ENCODE results near the gene PP2D1. TPM values are rescaled to one million over a fixed set of nuclear protein-coding genes. Genes with fewer than 3 reads are reported as not detected.

Gene PP2D1
- polyA plus RNA-seq, 2 of the 4 experiments (the other 2 are of a cell fraction), result not detected

- Histone ChIP-seq H3K4me1 (peaks cover 37% of the 10 kb centered on the region; the same call in 2 of the 3 replicates), H3K4me2 (peak overlapping the region; percentile 96), H3K9me3 (no peaks in the 10 kb centered on the region), H3K4me3 (peak overlapping the region; percentile 96), H3K27ac (peak overlapping the region; percentile 92 to 97)
- DNase-seq (ENCODE audit: low read depth in 1 of 2, low spot score in 1 of 2) (peak; percentile 16 to 45), ATAC-seq (peak; percentile 51 to 65), FAIRE-seq (no peak)
- 3% methylated on average over 26 of the region's 26 CpGs for WGBS (ENCODE audit: missing lambda C conversion rate)
- ChIA-PET CTCF (interaction anchor here (1.4 kb wide), 1 partner anchor 94 kb away, joined by 3 read pairs; the partner anchor contains the start of gene KAT2B), POLR2A (interaction anchor here (1.0 to 1.2 kb wide), 2 partner anchors 9 to 57 kb away, joined by 4 to 5 read pairs; no protein-coding TSS in a partner anchor)
- peak; percentile 19; the same call in 1 of the 2 replicates for TF ChIP-seq PHF8 (IDR thresholded peaks at IDR 0.05; ENCODE audit: borderline replicate concordance, low read depth)
- TF ChIP-seq EHMT2 (IDR thresholded peaks at IDR 0.05; ENCODE audit: low read depth), result peak; percentile 38; the same call in 1 of the 2 replicates
- TF ChIP-seq E2F6 (IDR thresholded peaks at IDR 0.05; ENCODE audit: borderline replicate concordance, low read depth), result 0 out of 2 replicates have a peak, but pooled peaks have one; percentile 18
- TF ChIP-seq POLR2AphosphoS2 (conservative IDR thresholded peaks at IDR 0.05; ENCODE audit: low read length), result no peak
Observed at GRCh38 chr3:19945969-19946831, 65.9 kb downstream of the PP2D1 start.

- H3K9me3 ChIP-seq, result no peaks in the 10 kb centered on the region
- H3K4me2 ChIP-seq, result peak overlapping the region; percentile 96
- H3K27ac ChIP-seq, result peak overlapping the region; percentile 92 to 97
- TF ChIP-seq MAFK (IDR thresholded peaks at IDR 0.05; ENCODE audit: partially characterized antibody) (peak; percentile 28), JUNB (IDR thresholded peaks at IDR 0.05) (0 out of 2 replicates have a peak, but pooled peaks have one; percentile 9), CEBPB (IDR thresholded peaks at IDR 0.05) (peak; percentile 65 to 80), ZFP36 (IDR thresholded peaks at IDR 0.05; ENCODE audit: borderline replicate concordance, partially characterized antibody) (no peak)
- peak in 1 of 2 experiments; percentile 14 for DNase-seq (ENCODE audit: low read depth in 1 of 2, low spot score in 1 of 2)
- CTCF ChIA-PET, result interaction anchor here (1.4 to 1.7 kb wide), 2 partner anchors 78 to 95 kb away, joined by 3 read pairs; partner anchors contain the start of gene KAT2B
- 12% methylated on average over 9 of the region's 9 CpGs for WGBS (ENCODE audit: missing lambda C conversion rate)
- peaks cover 34% of the 10 kb centered on the region; the same call in 2 of the 3 replicates for H3K4me1 ChIP-seq
- POLR2A ChIA-PET, result interaction anchor here (0.6 to 1.5 kb wide), 4 partner anchors 8 to 59 kb away, joined by 3 to 5 read pairs (median 4); no protein-coding TSS in a partner anchor
- ATAC-seq, result no peak
- peak overlapping the region; percentile 96 for H3K4me3 ChIP-seq
- FAIRE-seq, result no peak
Observed at GRCh38 chr3:19945534-19945933, 66.5 kb downstream of the PP2D1 start.

- 5% methylated on average over 1 of the region's 1 CpG for WGBS (ENCODE audit: missing lambda C conversion rate)
- FAIRE-seq (no peak), ATAC-seq (no peak), DNase-seq (ENCODE audit: low read depth in 1 of 2, low spot score in 1 of 2) (no peak)
- TF ChIP-seq PHF8 (IDR thresholded peaks at IDR 0.05; ENCODE audit: borderline replicate concordance, low read depth), result no peak
- no peak for TF ChIP-seq ZC3H11A (IDR thresholded peaks at IDR 0.05)
- no peak for TF ChIP-seq RNF2 (IDR thresholded peaks at IDR 0.05; ENCODE audit: borderline replicate concordance, low read depth)
- no peak for TF ChIP-seq CBX2 (IDR thresholded peaks at IDR 0.05; ENCODE audit: borderline replicate concordance, low read depth)
- TF ChIP-seq CTCF (IDR thresholded peaks at IDR 0.05), result no peak
- TF ChIP-seq JUNB (IDR thresholded peaks at IDR 0.05), result no peak
- TF ChIP-seq EHMT2 (IDR thresholded peaks at IDR 0.05; ENCODE audit: low read depth), result no peak
- no peak for TF ChIP-seq CHD4 (IDR thresholded peaks at IDR 0.05; ENCODE audit: borderline replicate concordance)
- TF ChIP-seq GATA3 (IDR thresholded peaks at IDR 0.05; ENCODE audit: borderline replicate concordance), result no peak
- no peak for TF ChIP-seq ELK1 (IDR thresholded peaks at IDR 0.05; ENCODE audit: low read depth, low read length)
- no peak for TF ChIP-seq E2F6 (IDR thresholded peaks at IDR 0.05; ENCODE audit: borderline replicate concordance, low read depth)
- TF ChIP-seq POLR2A (IDR thresholded peaks at IDR 0.05; ENCODE audit: low read length), result no peak
- TF ChIP-seq ZNF302 (CRISPR knock-in tag; IDR thresholded peaks at IDR 0.05), result no peak
- TF ChIP-seq BHLHE40 (IDR thresholded peaks at IDR 0.05; ENCODE audit: low read depth, low read length), result no peak
- no peak for TF ChIP-seq NPAS2 (CRISPR knock-in tag; IDR thresholded peaks at IDR 0.05; ENCODE audit: borderline replicate concordance)
- TF ChIP-seq MAZ (IDR thresholded peaks at IDR 0.05; ENCODE audit: borderline replicate concordance, low read depth, low read length), result no peak
- no peak for TF ChIP-seq CBX8 (IDR thresholded peaks at IDR 0.05)
- no peak for TF ChIP-seq REST (IDR thresholded peaks at IDR 0.05)
- peaks cover 19% of the 10 kb centered on the region; the same call in 2 of the 3 replicates for H3K4me1 ChIP-seq
- ChIA-PET CTCF (interaction anchor here (0.9 kb wide), 1 partner anchor 51 kb away, joined by 3 read pairs; no protein-coding TSS in a partner anchor), POLR2A (no interaction called here)
- H3K27ac ChIP-seq, result no peak overlapping the region
- H3K4me2 ChIP-seq, result no peak overlapping the region
- H3K4me3 ChIP-seq, result no peak overlapping the region
- no peaks in the 10 kb centered on the region for H3K9me3 ChIP-seq
Observed at GRCh38 chr3:19940643-19941042, 71.4 kb downstream of the PP2D1 start.
